NCI-H2081 treated with DMSO at 0.1 percent for 48 hours (cell line): Measurements from ENCODE around the gene TRAIP.
"Not testable (repeated sequence)": the region's sequence is repeated elsewhere in the genome, so short reads cannot be mapped to it uniquely, and the experiment has no call there.

ENCODE experiments used
- DNase-seq: peaks from one replicate; lab custom pipeline; 2025; lab: John Stamatoyannopoulos, UW

TRAIP gene

DNA sequence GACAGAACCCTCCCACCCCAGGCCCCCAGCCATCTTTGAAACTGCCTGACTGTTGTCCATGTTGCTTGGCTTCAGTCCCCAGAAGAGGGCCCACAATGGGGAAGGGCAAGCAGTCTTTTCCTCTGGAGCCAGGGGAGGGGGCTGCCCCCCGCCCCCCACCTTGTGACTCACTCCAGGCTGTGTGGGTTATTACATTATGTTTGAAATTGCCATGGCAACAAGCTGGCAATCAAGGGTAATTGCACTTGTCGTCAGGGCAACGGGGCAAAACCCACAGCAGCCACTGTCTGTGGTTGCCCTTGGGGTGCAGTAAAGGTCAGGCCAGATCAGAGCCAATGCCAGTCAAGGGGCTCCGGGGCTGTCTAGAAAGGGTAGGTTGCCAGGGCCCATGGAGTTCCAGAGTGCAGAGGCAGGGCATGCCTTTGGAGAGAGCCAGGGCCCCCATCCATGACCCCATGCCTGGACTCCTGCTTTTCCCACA, 16.5 kb upstream of the TRAIP start:
- no peak for DNase-seq

DNA sequence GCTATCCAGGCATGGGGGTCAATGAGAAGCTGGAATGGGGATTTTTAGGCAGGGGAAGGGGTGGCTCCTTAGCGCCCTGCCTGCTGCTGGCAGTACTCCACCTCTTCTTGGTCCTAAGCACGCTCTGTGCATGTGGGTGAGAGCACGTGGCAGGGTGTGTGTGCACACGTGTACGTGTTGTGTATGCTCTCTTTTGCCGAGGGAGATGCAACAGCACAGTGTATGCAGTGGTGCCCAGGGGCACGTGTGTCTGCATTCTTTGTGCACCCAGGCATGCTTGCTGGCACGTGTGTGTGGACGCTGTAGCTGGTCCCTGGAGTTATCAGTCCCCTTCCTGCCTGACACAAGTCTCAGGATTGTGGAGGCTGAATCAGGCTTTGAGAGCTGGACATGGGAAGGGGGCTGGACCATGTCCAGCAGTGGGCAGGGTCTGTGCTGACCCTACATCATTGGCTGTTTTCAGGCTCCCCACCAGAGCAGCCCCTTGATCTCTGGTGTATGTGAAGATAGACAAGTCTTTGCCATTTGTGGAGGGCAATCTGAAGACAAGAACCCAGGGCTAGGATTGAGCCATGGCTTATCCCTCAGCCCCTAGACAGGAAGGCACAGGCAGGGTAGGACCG, 15.3 kb upstream of the TRAIP start:
- DNase-seq: no peak

GRCh38 chr3:49869525-49870126, 13.3 kb upstream of the TRAIP start, which contains the start of gene CAMKV:
TSS of gene CAMKV (minus strand) at chr3:49869906. CDS start at chr3:49862388, 7,518 bp downstream.
- no peak for DNase-seq

DNA sequence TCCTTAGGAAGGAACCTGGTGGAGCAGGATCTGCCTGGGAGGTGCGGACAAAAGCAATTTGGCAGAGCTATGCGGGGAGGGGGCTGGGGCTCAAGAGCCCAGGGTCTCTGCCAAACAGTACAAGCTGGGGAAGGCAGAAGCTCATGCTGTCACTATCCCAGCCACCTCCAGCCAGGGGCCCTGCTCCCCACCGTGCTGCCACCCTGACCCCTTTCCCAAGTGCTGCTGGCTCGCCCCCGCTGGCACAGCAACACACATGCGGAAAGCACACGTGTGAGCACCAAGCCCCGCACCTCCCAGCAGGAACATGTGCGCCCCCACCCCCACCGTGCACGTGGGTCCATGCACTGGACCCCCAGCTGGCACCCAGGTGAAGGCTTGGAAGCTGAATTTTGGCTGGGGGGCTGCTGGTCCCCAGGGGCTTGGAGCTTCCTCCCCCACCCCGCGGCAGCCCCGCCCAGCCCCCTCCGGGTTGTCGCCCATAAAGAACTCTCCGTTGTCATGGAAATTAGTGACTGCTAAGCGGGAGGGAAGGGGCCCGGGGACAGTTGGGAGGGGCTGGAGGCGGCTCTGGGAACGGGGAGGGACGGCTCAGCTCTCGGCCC, 12.6 kb upstream of the TRAIP start:
- no peak for DNase-seq

DNA sequence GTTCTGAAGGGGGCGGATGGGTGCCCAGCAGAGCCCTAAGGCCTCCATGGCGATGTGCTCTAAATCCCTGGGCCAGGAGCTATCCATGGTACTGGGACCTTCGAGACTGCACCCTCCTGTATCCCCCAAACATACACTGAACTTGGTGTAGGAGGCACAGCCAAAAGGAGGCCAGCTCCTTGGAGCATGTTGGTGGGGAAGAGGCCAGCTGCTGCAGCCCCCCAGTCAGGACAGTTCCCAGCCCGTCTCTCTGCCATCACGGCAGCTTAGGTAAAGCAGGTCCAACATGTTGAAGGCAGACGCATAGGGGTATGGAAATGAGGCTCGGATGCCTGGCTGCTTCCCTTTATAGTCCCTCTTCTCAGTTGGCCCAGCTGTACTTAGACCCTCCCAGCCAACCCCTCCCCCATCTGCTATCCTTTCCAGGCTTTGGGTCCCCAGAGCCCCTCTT, 11.5 kb upstream of the TRAIP start:
- DNase-seq: no peak

- no peak for DNase-seq
Observed at GRCh38 chr3:49867400-49867799, 11.0 kb upstream of the TRAIP start.

GRCh38 chr3:49865198-49865784, 8.9 kb upstream of the TRAIP start:
- DNase-seq: no peak

GRCh38 chr3:49864505-49864904, 8.1 kb upstream of the TRAIP start:
- DNase-seq: no peak

GRCh38 chr3:49859576-49860305, 3.4 kb upstream of the TRAIP start:
- DNase-seq: no peak

GRCh38 chr3:49855662-49856061, 702 bp downstream of the TRAIP start:
- no peak for DNase-seq

DNA sequence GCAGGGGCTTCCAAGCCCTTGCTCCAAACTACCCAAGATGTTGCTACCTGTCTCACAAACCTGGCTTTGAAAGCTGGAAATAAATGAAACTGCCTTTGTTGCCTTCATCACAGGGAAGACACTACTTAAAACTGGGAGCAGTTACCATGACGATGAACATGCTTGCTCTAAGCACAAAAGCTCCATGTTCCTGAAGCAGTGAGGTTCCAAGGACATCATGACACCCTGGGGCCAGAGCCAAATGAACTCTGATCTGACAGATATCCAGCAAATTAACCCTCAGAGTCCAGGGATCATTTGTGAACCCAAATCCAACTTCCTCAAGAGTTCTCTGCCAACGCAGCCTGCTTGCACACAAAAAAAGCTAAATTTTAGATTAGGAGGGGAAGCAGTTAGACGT, 10.7 kb downstream of the TRAIP start:
- DNase-seq: no peak

DNA sequence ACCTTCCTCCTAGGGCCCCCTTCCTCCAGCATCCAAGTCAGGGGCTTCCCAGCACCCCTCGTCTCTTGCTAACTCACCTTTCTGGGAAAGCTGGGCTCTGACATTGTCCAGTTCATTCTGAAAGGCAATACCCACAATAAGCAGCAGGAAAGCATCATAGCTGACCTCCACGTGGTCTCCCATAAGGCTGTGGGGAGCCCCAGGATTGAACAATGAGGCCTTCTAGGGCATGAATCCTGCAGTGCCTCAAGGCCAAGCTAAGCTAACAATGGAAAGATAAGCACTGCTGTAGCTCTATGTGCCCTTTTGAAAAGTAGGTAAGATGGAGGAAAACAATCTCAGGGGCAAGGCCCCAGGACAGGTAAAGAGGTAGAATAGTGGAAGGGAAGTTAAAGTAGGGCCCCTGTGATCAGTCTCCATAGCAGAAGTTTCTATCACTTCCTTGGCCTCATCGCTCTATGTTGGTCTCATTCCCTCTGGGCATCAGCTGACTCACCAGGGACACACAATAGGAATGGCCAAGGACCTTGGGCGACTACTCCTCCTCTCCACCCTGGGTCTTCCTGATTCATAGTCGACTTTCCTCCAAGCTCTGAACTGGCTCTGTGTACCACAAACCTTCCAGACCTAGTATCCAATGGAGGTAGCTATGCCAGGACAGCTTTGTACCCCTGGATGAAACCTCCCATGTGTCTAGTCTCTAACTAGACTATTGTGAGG, 11.7 kb downstream of the TRAIP start:
- no peak for DNase-seq

- no peak for DNase-seq
Observed at GRCh38 chr3:49842843-49843517, 13.4 kb downstream of the TRAIP start.

DNA sequence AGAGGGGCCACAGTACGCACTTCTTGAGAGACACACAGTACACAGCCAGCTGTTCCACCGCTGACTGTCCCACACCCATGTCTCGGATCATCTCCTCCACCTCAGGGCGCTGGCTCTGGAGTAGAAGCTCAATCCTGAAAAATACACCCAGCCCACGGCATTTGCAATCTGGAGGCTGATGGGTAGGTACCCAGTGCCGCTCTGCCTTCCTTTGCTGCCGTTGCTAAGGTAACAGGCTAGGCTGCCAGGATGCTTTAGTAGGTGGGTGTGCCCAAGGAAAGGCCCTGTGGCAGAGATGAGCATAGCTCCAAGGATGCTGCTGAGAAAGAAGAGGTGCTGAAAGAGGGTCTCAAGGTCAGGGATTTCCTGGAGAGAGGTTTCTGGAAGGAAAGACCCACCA, 14.6 kb downstream of the TRAIP start:
- DNase-seq: no peak

DNA sequence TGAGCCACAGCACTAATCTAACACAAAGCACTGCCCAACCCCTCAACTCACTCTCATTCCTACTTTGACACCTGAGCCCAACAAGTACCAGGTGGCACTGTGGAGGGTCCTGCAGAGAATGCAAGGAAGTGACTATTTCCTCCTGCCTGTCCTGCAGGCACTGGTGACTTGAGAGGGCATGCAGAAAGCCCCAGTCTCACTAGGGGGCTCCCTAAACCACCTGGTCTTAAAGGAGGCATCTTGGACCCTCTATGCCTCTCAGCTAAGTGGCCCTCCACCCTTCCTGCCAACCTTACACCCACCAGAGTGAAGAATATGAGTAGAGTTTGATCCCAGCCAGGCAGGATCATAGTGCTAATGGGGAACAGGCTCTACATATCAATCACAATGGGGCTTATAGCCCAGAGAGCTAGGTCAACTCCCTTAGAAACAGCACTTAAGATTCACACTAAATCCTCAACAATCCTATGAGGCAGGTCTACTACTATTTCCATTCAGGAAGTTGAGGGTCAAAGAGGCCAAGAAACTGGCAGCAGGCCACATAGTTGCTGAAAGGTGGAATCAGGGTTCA, 15.2 kb downstream of the TRAIP start:
- DNase-seq: no peak

GRCh38 chr3:49840388-49840787, 16.0 kb downstream of the TRAIP start:
- no peak for DNase-seq

DNA sequence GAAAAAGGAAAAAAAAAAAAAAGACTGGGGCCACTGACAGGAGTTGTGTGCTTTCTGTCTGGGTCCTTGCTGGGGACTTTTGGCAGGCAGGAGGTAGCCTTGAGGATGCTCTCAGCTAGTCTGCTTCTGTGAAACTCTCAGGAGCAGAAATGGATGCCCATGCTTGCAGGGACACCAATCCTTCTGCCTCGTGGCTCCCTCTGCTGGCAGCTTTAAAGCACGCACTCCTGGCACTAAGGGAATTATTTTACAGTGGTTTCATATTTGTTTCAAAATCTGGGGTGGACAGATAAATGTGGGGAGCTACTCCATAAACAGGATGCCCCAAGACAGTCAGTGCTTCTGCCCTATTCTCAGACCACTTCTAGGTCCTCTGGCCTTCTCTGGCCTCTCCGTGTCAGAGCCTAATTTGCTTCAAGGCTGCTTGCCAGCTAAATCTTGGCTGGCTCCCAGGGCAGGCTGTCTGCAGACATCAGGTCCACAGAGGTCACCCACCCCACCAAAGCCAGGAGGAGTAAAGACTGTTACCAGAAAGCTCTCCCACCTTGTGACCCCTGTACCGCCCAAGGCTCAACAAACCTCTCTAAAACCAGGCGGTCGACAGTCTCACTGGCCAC, 17.1 kb downstream of the TRAIP start:
- DNase-seq: no peak

DNA sequence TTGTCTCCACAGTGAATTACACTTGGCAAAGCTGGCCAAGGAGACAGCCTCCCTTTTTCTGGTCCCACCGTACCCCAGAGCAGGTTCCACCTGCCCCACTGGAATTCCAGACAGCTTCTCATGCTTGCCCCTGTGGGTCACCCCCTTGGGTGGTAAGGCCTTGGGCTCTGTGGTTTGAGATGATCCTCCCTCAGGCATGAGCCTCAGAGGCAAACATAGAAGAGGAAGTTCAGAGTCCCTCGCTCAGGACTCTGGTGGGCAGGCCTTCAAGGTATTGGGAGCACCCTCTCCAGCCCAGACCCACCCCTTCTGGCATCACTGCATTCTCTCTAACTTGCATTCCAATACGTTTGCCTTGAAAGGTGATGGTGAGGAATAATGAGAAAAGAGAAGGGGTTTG, 25.0 kb downstream of the TRAIP start:
- DNase-seq: no peak

DNA sequence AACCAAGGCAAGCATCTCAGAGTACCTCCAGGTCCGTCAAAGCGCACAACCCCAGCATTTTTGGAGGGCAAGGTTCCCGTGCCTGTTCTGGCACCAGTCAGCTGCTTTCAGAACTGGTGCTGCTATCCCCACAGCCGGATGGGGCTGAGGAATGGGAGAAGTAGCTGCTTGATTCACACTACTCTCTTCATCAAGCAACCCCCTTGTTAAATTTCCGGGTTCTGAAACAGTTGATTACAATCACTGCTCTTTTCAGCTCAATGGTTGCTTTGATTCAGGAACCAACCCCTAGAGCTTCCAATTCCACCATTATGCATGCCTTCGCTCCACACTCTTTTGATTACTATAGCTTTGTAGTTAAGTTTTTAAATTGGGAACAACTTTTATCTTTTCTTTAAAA, 30.3 kb downstream of the TRAIP start:
- DNase-seq: no peak

- DNase-seq: not testable (repeated sequence)
Observed at GRCh38 chr3:49823131-49823530, 33.2 kb downstream of the TRAIP start.
